Fibroblast of lung (primary cell): ENCODE data around the gene STOML2. TPM values are rescaled to one million over a fixed set of nuclear protein-coding genes. Genes with fewer than 3 reads are reported as not detected.

ENCODE experiments used
- DNase-seq, 2 donors: peaks; one replicate each; pipeline versions ENCODE4 v3.0.0 to v3.0.0-alpha.2; 2010; ENCODE audit warnings: low read depth in 2 of 2
- H2AFZ ChIP-seq: 2 replicates; pipeline ENCODE4 v1.5.1; 2012; ENCODE audit warnings: low read length, control low read depth, inconsistent platforms
- H3K27ac ChIP-seq: 2 replicates; pipeline ENCODE4 v1.5.1; 2011; ENCODE audit warnings: low read length, control low read depth; ENCODE audit not compliant: insufficient read depth
- H3K27me3 ChIP-seq: 2 replicates; pipeline ENCODE4 v1.5.1; 2011; ENCODE audit warnings: mild to moderate bottlenecking, low read length; ENCODE audit not compliant: control insufficient read depth, insufficient read depth
- H3K36me3 ChIP-seq: 2 replicates; pipeline ENCODE4 v1.5.1; 2011; ENCODE audit warnings: low read length; ENCODE audit not compliant: control insufficient read depth, insufficient read depth
- H3K4me1 ChIP-seq: 2 replicates; pipeline ENCODE4 v1.5.1; 2011; ENCODE audit warnings: low read length; ENCODE audit not compliant: control insufficient read depth, insufficient read depth; ENCODE audit errors: extremely low read depth
- H3K4me2 ChIP-seq: 2 replicates; pipeline ENCODE4 v1.5.1; 2011; ENCODE audit warnings: low read length, control low read depth; ENCODE audit not compliant: insufficient read depth; ENCODE audit errors: extremely low read depth
- H3K4me3 ChIP-seq, 4 experiments: fragments of 200-600 bp in 1 of 4; sonication (generic) in 1 of 4; replicated peaks in 1 of 4; 2 replicates each; pipeline ENCODE4 v1.5.1; 2011 to 2016; ENCODE audit warnings: low read length in 4 of 4, low read depth in 3 of 4, mild to moderate bottlenecking in 3 of 4, control low read depth in 2 of 4, inconsistent platforms in 1 of 4, mixed read lengths in 1 of 4; ENCODE audit not compliant: insufficient read depth in 1 of 4; ENCODE audit errors: control extremely low read depth in 1 of 4
- H3K79me2 ChIP-seq: 2 replicates; pipeline ENCODE4 v1.5.1; 2012; ENCODE audit warnings: mild to moderate bottlenecking, low read length, inconsistent platforms; ENCODE audit not compliant: control insufficient read depth, insufficient read depth
- H3K9ac ChIP-seq: 2 replicates; pipeline ENCODE4 v1.5.1; 2011; ENCODE audit warnings: mild to moderate bottlenecking, low read length, control low read depth; ENCODE audit not compliant: insufficient read depth
- H3K9me3 ChIP-seq: 2 replicates; pipeline ENCODE4 v1.5.1; 2012; ENCODE audit warnings: low read depth, low read length; ENCODE audit not compliant: control insufficient read depth, insufficient read depth
- H4K20me1 ChIP-seq: 2 replicates; pipeline ENCODE4 v1.5.1; 2011; ENCODE audit warnings: low read length; ENCODE audit not compliant: control insufficient read depth, insufficient read depth; ENCODE audit errors: extremely low read depth
- EZH2 ChIP-seq: IDR thresholded peaks from 2 replicates; pipeline ENCODE4 v1.5.1; 2012; ENCODE audit warnings: low read length, control low read depth, mild to moderate bottlenecking; ENCODE audit errors: missing control alignments
- polyA plus RNA-seq, 2 donors: library from polyadenylated mRNA; depleted of rRNA in 1 of 2; stranded (reverse) in 1 of 2; unstranded in 1 of 2; fragments of >200 nt; gene quantifications; 2 replicates each; pipeline ENCODE4 v1.2.1, GENCODE V29; 2011 to 2012; ENCODE audit warnings: missing spikeins in 1 of 2
- total RNA-seq: library from RNA; depleted of rRNA; stranded (reverse); fragments of >200 nt; gene quantifications from 2 replicates; pipeline ENCODE4 v1.2.1, GENCODE V29; 2014
- TF ChIP-seq, protein P1 (sequence below), 2 donors: IDR thresholded peaks in 1 of 2; conservative IDR thresholded peaks in 1 of 2; 1 replicate in 1 of 2; 2 replicates in 1 of 2; pipeline ENCODE4 v1.5.1; 2011 to 2012; ENCODE audit warnings: low read length in 2 of 2, control low read depth in 1 of 2, inconsistent platforms in 1 of 2, low read depth in 1 of 2, mild to moderate bottlenecking in 1 of 2

Gene STOML2
- total and polyA plus RNA-seq, 2 donors (not counting 1 experiment from before 2014, with no cell fraction given), result 94.0 to 170 TPM

- no peak overlapping the region for H2AFZ ChIP-seq
- H3K79me2 ChIP-seq, result no peaks in the 10 kb centered on the region
- no peaks in the 10 kb centered on the region for H3K36me3 ChIP-seq
- no peak overlapping the region for H3K4me2 ChIP-seq
- TF ChIP-seq EZH2, result no peak
- no peak for DNase-seq
- no peaks in the 10 kb centered on the region for H3K4me1 ChIP-seq
- no peaks in the 10 kb centered on the region for H3K27me3 ChIP-seq
- no peaks in the 10 kb centered on the region for H4K20me1 ChIP-seq
- no peak overlapping the region for H3K4me3 ChIP-seq
- no peaks in the 10 kb centered on the region for H3K9me3 ChIP-seq
- no peak overlapping the region for H3K27ac ChIP-seq
- H3K9ac ChIP-seq, result no peak overlapping the region
These were observed 37.2 kb upstream of the STOML2 start for GRCh38 chr9:35140093-35140492.

- Histone ChIP-seq H3K79me2 (no peaks in the 10 kb centered on the region), H3K9me3 (no peaks in the 10 kb centered on the region), H3K4me2 (no peak overlapping the region), H3K4me1 (no peaks in the 10 kb centered on the region), H3K27ac (no peak overlapping the region), H3K4me3 (no peak overlapping the region), H2AFZ (no peak overlapping the region), H3K27me3 (no peaks in the 10 kb centered on the region), H4K20me1 (no peaks in the 10 kb centered on the region), H3K9ac (no peak overlapping the region), H3K36me3 (no peaks in the 10 kb centered on the region)
- TF ChIP-seq EZH2, result no peak
- TF ChIP-seq, protein P1, sequence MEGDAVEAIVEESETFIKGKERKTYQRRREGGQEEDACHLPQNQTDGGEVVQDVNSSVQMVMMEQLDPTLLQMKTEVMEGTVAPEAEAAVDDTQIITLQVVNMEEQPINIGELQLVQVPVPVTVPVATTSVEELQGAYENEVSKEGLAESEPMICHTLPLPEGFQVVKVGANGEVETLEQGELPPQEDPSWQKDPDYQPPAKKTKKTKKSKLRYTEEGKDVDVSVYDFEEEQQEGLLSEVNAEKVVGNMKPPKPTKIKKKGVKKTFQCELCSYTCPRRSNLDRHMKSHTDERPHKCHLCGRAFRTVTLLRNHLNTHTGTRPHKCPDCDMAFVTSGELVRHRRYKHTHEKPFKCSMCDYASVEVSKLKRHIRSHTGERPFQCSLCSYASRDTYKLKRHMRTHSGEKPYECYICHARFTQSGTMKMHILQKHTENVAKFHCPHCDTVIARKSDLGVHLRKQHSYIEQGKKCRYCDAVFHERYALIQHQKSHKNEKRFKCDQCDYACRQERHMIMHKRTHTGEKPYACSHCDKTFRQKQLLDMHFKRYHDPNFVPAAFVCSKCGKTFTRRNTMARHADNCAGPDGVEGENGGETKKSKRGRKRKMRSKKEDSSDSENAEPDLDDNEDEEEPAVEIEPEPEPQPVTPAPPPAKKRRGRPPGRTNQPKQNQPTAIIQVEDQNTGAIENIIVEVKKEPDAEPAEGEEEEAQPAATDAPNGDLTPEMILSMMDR (conservative IDR thresholded peaks at IDR 0.05 in 1 of 2, IDR thresholded peaks at IDR 0.05 in 1 of 2; ENCODE audit: low read depth in 1 of 2, low read length in 2 of 2), result no peak
- DNase-seq, result no peak
These were observed 33.9 kb upstream of the STOML2 start for GRCh38 chr9:35136866-35137265.

DNA sequence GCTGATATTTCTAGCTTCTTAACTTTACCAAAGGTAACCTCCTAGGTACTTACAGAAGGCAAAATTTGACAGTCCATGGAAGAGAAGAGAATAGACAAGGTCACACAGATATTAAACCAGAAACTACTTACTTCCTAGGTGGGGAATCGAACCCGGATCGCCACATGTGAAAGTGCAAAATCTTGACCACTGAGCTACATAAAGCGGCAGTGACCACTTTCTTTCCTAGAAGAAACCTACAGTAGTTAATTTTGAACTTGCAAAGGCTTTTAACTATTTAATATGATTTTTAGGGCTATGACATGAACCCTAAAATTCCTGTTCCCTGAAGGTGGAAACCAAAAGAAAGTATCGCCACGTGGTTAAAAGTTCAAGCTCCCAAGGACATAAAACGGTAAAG is 33.1 kb upstream of the STOML2 start:
- Histone ChIP-seq H3K4me1 (no peaks in the 10 kb centered on the region), H3K4me3 (no peak overlapping the region), H4K20me1 (no peaks in the 10 kb centered on the region), H3K4me2 (no peak overlapping the region), H3K9ac (no peak overlapping the region), H3K79me2 (no peaks in the 10 kb centered on the region), H2AFZ (no peak overlapping the region), H3K27ac (no peak overlapping the region), H3K9me3 (no peaks in the 10 kb centered on the region), H3K27me3 (no peaks in the 10 kb centered on the region), H3K36me3 (no peaks in the 10 kb centered on the region)
- TF ChIP-seq, protein P1 (conservative IDR thresholded peaks at IDR 0.05 in 1 of 2, IDR thresholded peaks at IDR 0.05 in 1 of 2; ENCODE audit: low read depth in 1 of 2, low read length in 2 of 2), result no peak
- no peak for TF ChIP-seq EZH2
- no peak for DNase-seq
